OCI-LY3 (cell line): ENCODE results near the gene SGCG.
"Not testable (repeated sequence)": the region's sequence is repeated elsewhere in the genome, so short reads cannot be mapped to it uniquely, and the experiment has no call there.

Source experiments
- H2AFZ ChIP-seq: fragments of 200-600, 300-600 bp; shearing (Covaris generic); 2 replicates; pipeline ENCODE4 v1.6.0; 2014; ENCODE audit warnings: antibody characterized with exemption, low read depth, low read length
- H3K27ac ChIP-seq: fragments of 200-600, 300-600 bp; sonication (generic); 2 replicates; pipeline ENCODE4 v1.5.1; 2014; ENCODE audit warnings: mild to moderate bottlenecking, low read length, moderate library complexity, mixed read lengths
- H3K27me3 ChIP-seq: fragments of 200-600, 300-600 bp; sonication (generic); 2 replicates; pipeline ENCODE4 v1.6.1; 2014; ENCODE audit warnings: low read depth, low read length, mixed read lengths
- H3K36me3 ChIP-seq: fragments of 200-600, 300-600 bp; sonication (generic); replicated peaks from 2 replicates; pipeline ENCODE3; 2014; ENCODE audit warnings: low read depth, low read length, mixed read lengths
- H3K4me1 ChIP-seq: fragments of 300-600, 200-600 bp; sonication (generic); 2 replicates; pipeline ENCODE4 v1.6.1; 2014; ENCODE audit warnings: low read length, mixed read lengths
- H3K4me2 ChIP-seq: fragments of 200-600, 300-600 bp; sonication (generic); 2 replicates; pipeline ENCODE4 v1.6.1; 2014; ENCODE audit warnings: low read length, mixed read lengths
- H3K4me3 ChIP-seq: fragments of 300-600, 200-600 bp; sonication (generic); 2 replicates; pipeline ENCODE4 v1.5.1; 2014; ENCODE audit warnings: antibody characterized with exemption, mild to moderate bottlenecking, low read length, moderate library complexity
- H3K79me2 ChIP-seq: fragments of 300-600, 200-600 bp; shearing (Covaris generic); 2 replicates; pipeline ENCODE4 v1.6.1; 2014; ENCODE audit warnings: mild to moderate bottlenecking, low read length, mixed read lengths
- H3K9ac ChIP-seq: fragments of 300-600, 200-600 bp; shearing (Covaris generic); 2 replicates; pipeline ENCODE4 v1.6.0; 2014; ENCODE audit warnings: mild to moderate bottlenecking, low read length, moderate library complexity
- H3K9me3 ChIP-seq: fragments of 200-600, 300-600 bp; shearing (Covaris generic); 2 replicates; pipeline ENCODE4 v1.6.1; 2014; ENCODE audit warnings: low read length, mixed read lengths; ENCODE audit not compliant: insufficient read depth
- H4K20me1 ChIP-seq: fragments of 200-600, 300-600 bp; sonication (generic); 2 replicates; pipeline ENCODE4 v1.6.1; 2016; ENCODE audit warnings: low read length, mixed read lengths; ENCODE audit not compliant: insufficient read depth
- CTCF ChIP-seq: fragments of 200-600, 300-600 bp; sonication (generic); IDR thresholded peaks from 2 replicates; pipeline ENCODE4 v1.5.1; 2014; ENCODE audit warnings: antibody characterized with exemption, low read length, low read depth
- EZH2phosphoT487 ChIP-seq: fragments of 200-600 bp; shearing (Covaris generic); IDR thresholded peaks from 2 replicates; pipeline ENCODE4 v1.6.1; 2018; ENCODE audit warnings: antibody characterized with exemption, mixed run types, low read depth

Gene SGCG

DNA sequence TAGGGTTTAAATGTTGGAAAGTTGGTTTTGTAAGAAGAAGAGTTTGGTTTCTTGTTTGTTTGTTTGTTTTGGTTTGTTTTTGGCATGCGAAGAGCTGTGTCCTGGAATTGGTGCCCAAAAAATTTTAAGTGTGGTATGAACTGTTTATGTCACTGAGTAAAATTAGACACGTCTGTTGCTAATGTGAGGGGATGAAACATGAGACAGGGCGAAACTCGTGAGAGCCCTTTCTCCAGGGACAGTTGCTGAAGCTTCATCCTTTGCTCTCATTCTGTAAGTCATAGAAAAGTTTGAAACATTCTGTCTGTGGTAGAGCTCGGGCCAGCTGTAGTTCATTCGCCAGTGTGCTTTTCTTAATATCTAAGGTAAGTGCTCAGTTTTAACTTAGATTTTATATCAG lies at the start of gene SGCG:
Gene SGCG, plus strand, starts transcription at position 269 of the 400 bp plus-strand sequence. CDS start 22,716 bp downstream, outside the sequence.
- no peaks in the 10 kb centered on the region for H4K20me1 ChIP-seq
- peaks cover 13% of the 10 kb centered on the region; the same call in 1 of the 2 replicates for H3K27me3 ChIP-seq
- no peaks in the 10 kb centered on the region for H3K36me3 ChIP-seq
- no peaks in the 10 kb centered on the region for H3K79me2 ChIP-seq
- H3K4me2 ChIP-seq = no peak within 1 kb of the TSS
- no peaks in the 10 kb centered on the region for H3K4me1 ChIP-seq
- H3K9me3 ChIP-seq = no peaks in the 10 kb centered on the region
- no peak within 1 kb of the TSS for H3K4me3 ChIP-seq
- H3K27ac ChIP-seq = no peak within 1 kb of the TSS
- TF ChIP-seq CTCF (no peak), EZH2phosphoT487 (no peak)
- no peak within 1 kb of the TSS for H3K9ac ChIP-seq
- no peak within 1 kb of the TSS for H2AFZ ChIP-seq

- no peak overlapping the region for H3K27ac ChIP-seq
- H3K36me3 ChIP-seq = no peaks in the 10 kb centered on the region
- no peaks in the 10 kb centered on the region for H3K4me1 ChIP-seq
Measured at GRCh38 chr13:23134542-23134941, 46.2 kb upstream of the SGCG start.

GRCh38 chr13:23140492-23140891 lies 40.3 kb upstream of the SGCG start:
- no peak overlapping the region for H2AFZ ChIP-seq
- no peak overlapping the region for H3K4me2 ChIP-seq
- no peak overlapping the region for H3K4me3 ChIP-seq
- no peaks in the 10 kb centered on the region for H3K79me2 ChIP-seq
- H3K9ac ChIP-seq = no peak overlapping the region
- no peaks in the 10 kb centered on the region for H3K27me3 ChIP-seq
- no peak for TF ChIP-seq CTCF
- no peak for TF ChIP-seq EZH2phosphoT487
- H3K27ac ChIP-seq = no peak overlapping the region
- H3K4me1 ChIP-seq = peaks cover 8% of the 10 kb centered on the region
- H4K20me1 ChIP-seq = no peaks in the 10 kb centered on the region
- H3K36me3 ChIP-seq = no peaks in the 10 kb centered on the region
- no peaks in the 10 kb centered on the region for H3K9me3 ChIP-seq

More at GRCh38 chr13:23134542-23134941, 46.2 kb upstream of the SGCG start:
- Histone ChIP-seq H4K20me1 (no peaks in the 10 kb centered on the region), H3K9me3 (no peaks in the 10 kb centered on the region), H3K4me3 (no peak overlapping the region), H2AFZ (no peak overlapping the region), H3K27me3 (no peaks in the 10 kb centered on the region; the same call in 1 of the 2 replicates), H3K4me2 (no peak overlapping the region), H3K9ac (no peak overlapping the region), H3K79me2 (no peaks in the 10 kb centered on the region)
- no peak for TF ChIP-seq EZH2phosphoT487
- TF ChIP-seq CTCF = no peak

GRCh38 chr13:23141964-23142363 lies 38.8 kb upstream of the SGCG start:
- Histone ChIP-seq H3K9me3 (no peaks in the 10 kb centered on the region), H4K20me1 (no peaks in the 10 kb centered on the region), H3K27me3 (no peaks in the 10 kb centered on the region), H3K36me3 (no peaks in the 10 kb centered on the region), H2AFZ (no peak overlapping the region), H3K9ac (no peak overlapping the region), H3K79me2 (no peaks in the 10 kb centered on the region), H3K4me3 (no peak overlapping the region), H3K27ac (no peak overlapping the region), H3K4me2 (no peak overlapping the region), H3K4me1 (peaks cover 19% of the 10 kb centered on the region)
- TF ChIP-seq EZH2phosphoT487 = no peak
- TF ChIP-seq CTCF = no peak

- not testable (repeated sequence) for H2AFZ ChIP-seq, H3K9me3 ChIP-seq, H3K9ac ChIP-seq, H3K4me3 ChIP-seq, H3K36me3 ChIP-seq, H3K27ac ChIP-seq, H3K27me3 ChIP-seq, H3K79me2 ChIP-seq, H3K4me2 ChIP-seq, H4K20me1 ChIP-seq
- H3K4me1 ChIP-seq = peaks cover 26% of the 10 kb centered on the region
Measured at GRCh38 chr13:23142607-23143006, 38.2 kb upstream of the SGCG start.
